Fibroblast of villous mesenchyme (primary cell): ENCODE data around the gene GH1. TPM values are rescaled to one million over a fixed set of nuclear protein-coding genes. Genes with fewer than 3 reads are reported as not detected.
"Not testable (repeated sequence)": the region's sequence is repeated elsewhere in the genome, so short reads cannot be mapped to it uniquely, and the experiment has no call there.

ENCODE experiments used
- DNase-seq: peaks from one replicate; pipeline ENCODE4 v3.0.0-alpha.2; 2010; ENCODE audit warnings: low read depth
- H3K4me3 ChIP-seq: 2 replicates; pipeline ENCODE4 v1.5.1; 2011; ENCODE audit warnings: low read depth, mild to moderate bottlenecking, low read length
- total RNA-seq: library from RNA; depleted of rRNA; stranded (reverse); fragments of >200 nt; gene quantifications from 2 replicates; pipeline ENCODE4 v1.2.3, GENCODE V29; 2012
- TF ChIP-seq, protein P1 (sequence below): IDR thresholded peaks from 2 replicates; pipeline ENCODE4 v1.5.1; 2012; ENCODE audit warnings: low read depth, mild to moderate bottlenecking, low read length; ENCODE audit not compliant: insufficient read depth

GH1 gene
- total RNA-seq, 1 donor = not detected

DNA sequence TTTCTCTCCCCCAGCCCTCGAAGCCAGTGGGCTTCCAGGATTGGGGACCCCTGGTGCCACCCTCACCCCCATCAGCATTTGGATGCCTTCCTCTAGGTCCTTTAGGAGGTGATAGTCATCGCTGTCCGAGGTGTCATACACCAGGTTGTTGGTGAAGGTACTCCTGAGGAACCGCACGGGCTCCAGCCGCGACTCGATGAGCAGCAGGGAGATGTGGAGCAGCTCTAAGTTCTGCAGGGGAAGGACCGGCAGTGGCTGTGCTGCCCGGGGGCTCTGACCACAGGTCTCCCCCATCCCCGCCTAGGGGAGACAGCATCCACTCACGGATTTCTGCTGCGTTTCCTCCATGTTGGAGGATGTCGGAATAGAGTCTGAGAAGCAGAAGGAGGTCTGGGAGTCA, 8.5 kb downstream of the GH1 start:
- DNase-seq = no peak
- no peak overlapping the region for H3K4me3 ChIP-seq
- TF ChIP-seq, protein P1, sequence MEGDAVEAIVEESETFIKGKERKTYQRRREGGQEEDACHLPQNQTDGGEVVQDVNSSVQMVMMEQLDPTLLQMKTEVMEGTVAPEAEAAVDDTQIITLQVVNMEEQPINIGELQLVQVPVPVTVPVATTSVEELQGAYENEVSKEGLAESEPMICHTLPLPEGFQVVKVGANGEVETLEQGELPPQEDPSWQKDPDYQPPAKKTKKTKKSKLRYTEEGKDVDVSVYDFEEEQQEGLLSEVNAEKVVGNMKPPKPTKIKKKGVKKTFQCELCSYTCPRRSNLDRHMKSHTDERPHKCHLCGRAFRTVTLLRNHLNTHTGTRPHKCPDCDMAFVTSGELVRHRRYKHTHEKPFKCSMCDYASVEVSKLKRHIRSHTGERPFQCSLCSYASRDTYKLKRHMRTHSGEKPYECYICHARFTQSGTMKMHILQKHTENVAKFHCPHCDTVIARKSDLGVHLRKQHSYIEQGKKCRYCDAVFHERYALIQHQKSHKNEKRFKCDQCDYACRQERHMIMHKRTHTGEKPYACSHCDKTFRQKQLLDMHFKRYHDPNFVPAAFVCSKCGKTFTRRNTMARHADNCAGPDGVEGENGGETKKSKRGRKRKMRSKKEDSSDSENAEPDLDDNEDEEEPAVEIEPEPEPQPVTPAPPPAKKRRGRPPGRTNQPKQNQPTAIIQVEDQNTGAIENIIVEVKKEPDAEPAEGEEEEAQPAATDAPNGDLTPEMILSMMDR = no peak

DNA sequence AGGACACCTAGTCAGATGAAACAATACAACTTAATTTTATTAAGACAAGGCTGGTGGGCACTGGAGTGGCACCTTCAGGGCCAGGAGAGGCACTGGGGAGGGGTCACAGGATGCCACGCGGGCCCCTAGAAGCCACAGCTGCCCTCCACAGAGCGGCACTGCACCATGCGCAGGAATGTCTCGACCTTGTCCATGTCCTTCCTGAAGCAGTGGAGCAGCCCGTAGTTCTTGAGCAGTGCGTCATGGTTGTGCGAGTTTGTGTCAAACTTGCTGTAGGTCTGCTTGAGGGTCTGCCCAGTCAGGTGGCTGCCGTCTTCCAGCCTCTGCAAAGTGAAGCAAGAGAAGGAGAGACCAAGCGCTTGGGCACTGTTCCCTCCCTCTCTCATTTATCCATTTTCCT, 9.1 kb downstream of the GH1 start:
- not testable (repeated sequence) for DNase-seq

DNA sequence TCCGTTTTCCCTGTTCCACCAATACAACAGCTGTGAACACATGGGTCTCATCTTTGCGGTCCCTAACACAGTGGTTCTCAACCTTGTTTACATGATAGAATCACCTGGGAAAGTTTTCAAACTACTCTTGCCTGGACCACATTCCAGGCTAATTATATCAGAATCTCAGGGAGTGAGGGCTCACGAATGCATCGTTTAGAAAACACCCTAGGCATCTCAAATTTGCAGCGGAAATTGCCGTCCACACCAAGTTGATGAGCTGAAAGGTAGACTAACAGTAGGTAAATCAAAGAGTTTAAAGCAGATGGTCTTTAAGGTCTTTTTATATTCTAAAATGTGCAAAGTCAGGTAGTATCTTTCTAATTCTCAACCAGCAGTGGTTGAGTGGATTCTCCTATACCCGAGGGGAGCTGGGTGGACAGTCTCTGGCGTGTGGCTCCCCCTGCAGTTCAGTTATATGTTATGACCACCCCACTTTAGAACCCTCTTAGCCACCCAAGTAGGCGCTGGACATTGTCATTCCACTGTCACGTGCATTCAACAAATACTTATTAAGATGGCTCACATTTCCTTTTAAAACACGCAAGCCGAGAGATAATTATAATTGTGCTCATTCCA, 11.4 kb downstream of the GH1 start:
- H3K4me3 ChIP-seq = not testable (repeated sequence)
- TF ChIP-seq, protein P1 = peak; percentile 31
- peak; percentile 13 for DNase-seq

More for the DNA sequence above, 9.1 kb downstream of the GH1 start:
- H3K4me3 ChIP-seq = not testable (repeated sequence)

DNA sequence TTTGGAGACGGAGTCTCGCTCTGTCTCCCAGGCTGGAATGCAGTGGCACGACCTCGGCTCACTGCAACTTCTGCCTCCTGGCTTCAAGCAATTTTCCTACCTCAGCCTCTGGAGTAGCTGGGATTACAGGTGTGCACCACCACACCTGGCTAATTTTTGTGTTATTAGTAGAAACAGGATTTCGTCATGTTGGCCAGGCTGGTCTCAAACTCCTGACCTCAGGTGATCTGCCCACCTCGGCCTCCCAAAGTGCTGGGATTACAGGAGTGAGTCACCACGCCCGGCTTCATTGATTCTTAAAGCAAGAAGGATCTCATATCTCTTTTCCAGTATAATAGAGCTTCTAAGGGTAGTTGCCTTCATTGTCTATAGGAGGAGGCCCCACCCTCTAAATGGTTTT, 13.8 kb downstream of the GH1 start:
- not testable (repeated sequence) for H3K4me3 ChIP-seq, DNase-seq

DNA sequence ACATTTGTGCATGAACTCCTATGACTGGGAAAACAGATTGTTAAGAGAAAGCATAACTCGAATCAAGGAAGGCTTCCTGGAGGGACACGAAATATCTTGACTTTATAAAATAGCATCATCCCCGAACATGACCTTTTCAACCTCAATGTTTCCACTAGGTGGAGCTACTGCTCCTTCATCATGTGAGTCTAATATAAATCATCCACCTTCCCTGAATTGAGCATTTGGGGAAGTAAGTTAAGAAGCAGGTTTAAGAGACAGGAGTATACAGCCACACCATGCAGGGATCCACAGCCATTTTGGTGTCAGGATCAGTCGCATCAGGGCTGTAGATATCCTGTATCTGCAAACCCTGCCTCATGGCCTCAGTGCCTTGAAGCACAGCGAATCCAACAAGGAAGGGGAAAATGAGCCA, 14.8 kb downstream of the GH1 start:
- TF ChIP-seq, protein P1 = peak; percentile 30
- H3K4me3 ChIP-seq, DNase-seq: not testable (repeated sequence)

DNA sequence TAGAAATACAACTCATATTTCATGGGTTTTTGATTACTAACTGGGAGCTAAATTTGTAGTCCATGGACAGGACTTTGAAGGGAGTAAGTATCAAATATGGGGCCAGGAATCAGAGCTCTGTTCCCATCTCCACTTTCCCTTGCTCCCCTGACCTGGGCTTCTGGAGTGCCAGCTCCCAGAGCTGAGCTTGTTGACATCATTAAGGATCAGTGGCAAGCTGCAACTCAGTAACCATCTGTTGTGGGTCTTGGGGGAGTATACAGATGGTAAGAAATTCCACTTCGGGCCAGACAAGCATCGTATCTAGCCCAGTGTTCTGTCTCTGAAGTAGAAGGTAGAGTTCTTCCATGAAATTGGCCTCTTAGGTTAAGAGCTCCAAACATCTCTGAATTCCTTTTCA, 16.7 kb downstream of the GH1 start:
- H3K4me3 ChIP-seq, DNase-seq: not testable (repeated sequence)

DNA sequence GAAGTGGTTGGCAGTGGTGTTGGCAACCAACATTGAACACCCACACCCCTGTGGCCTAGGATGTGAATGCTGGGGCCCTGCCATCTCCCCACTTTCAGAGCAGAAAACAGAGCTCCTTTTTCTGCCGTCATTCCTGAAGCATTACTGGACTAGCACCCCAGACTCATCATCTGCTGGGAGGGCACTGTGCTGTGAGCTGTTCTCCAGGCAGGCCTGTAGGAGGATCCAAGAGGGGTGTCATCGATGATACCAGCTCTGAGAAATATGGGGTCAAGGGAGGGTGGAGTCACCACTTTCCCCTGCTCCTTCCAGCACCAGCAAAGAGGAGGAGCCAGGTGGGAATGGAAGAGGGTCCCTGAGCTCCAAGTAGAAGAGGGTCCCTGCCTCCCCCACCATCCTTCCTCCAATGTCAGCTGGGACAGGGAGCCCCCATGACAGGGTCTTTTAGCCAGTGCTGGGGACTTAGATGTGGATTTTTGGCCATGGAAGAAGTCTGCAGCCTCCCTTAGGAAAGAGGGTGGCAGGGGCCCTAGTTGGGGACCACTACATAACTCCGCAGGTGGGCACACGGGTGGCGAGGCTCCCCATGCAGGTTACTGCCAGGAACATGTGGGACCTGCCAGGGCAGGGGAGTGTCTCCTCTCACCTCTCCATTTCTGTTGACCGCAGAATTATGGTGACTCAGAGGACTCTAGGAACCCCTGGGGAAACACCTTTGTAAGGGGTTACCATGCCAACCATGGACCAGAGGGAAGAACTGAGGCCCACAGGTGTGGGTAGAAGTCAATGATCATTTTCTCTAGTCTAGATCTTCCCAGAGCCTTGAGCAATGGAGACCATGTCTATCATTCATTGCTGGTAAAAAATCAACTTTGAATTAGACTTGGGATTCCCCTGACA, 19.5 kb downstream of the GH1 start:
- H3K4me3 ChIP-seq, DNase-seq: not testable (repeated sequence)

DNA sequence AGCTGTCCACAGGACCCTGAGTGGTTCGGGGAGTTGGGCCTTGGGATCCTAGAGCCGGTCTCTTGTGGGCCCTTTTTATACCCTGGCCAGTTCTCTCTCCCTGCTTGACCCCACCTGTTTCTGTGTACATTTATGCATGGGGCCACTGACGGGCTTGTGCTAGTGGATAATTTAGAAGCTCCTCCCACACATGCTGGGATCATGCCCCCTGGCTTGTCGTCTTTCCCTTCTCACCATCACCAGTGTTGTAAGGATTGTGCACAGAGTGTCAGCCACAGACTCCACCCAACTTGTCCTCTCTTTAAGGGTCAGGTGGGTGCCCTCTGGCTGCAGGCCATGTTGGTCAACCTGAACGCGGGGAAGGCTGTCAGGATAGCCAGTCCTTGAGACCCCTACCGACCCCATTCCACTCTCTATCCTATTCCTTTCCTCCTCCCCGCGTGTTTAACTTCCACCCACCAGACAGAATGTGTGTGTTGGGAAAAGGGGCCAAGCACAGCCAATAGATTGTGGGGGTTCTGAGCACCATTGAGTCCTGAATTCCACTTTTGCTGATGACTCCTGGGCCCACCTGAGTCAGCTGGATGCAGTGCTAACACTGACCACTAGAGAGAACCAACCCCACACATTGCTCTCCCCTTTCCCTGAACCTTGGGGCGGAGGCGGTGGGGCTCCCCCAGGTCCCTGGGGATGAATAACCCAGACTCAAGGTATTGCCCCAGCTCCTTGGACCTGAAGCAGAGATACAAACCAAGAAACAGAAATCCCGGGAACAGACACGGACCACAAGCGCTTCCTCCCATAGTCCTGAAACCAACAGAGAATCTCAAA, 21.9 kb downstream of the GH1 start, which contains the start of gene CSH1:
Gene CSH1 (minus strand): TSS at position 51 of the 831 bp plus-strand sequence. CDS start 63 bp downstream, outside the sequence.
- DNase-seq, H3K4me3 ChIP-seq: not testable (repeated sequence)

DNA sequence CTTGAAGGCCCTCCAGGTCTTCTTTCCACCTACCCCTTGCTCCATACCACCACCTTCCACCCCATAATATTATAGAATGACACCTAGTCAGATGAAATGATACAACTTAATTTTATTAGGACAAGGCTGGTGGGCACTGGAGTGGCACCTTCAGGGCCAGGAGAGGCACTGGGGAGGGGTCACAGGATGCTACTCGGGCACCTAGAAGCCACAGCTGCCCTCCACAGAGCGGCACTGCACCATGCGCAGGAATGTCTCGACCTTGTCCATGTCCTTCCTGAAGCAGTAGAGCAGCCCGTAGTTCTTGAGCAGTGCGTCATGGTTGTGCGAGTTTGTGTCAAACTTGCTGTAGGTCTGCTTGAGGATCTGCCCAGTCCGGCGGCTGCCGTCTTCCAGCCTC, 23.8 kb downstream of the GH1 start:
- H3K4me3 ChIP-seq = not testable (repeated sequence)

DNA sequence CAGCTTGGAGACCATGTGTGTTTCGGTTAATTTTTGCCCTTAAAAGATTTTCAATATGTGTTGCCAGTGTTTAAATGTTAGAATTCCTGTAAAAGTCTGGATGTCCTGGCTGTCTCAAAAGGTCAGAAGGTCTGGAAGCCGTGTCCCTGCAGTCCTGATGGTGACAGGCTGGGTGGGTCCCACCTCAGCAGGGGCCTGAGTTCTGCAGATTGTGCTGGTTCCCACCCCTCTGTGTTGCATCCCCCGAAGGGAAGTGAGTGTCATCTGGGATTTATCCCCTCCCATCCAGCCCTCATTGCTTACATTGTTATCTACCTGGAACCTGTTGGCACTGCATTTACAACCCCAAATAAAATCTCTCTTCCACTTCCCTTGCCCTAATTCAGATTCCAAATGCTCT, 24.6 kb downstream of the GH1 start:
- DNase-seq = not testable (repeated sequence)

More for the DNA sequence above, 23.8 kb downstream of the GH1 start:
- not testable (repeated sequence) for DNase-seq

More for the DNA sequence above, 24.6 kb downstream of the GH1 start:
- not testable (repeated sequence) for H3K4me3 ChIP-seq
